GM12878 (cell line): ENCODE results near the gene P2RY1. TPM values are rescaled to one million over a fixed set of nuclear protein-coding genes. Genes with fewer than 3 reads are reported as not detected.

ENCODE experiments used
- ATAC-seq: fragments of 200-7000 bp; cut with Tn5 transposase; 3 replicates; pipeline ENCODE4 v1.9.1; 2020; ENCODE audit warnings: mild to moderate bottlenecking, moderate library complexity
- BruUV-seq: library from RNA; stranded (reverse); fragments of 400-500 nt; replicated peaks from 2 replicates; lab custom pipeline; 2021; lab: Mats Ljungman, UMichigan
- CTCF ChIA-PET: fragments of 300-600 bp; sonication (Branson Sonifier 250); formaldehyde crosslinking; extraction: SDS; loops from one replicate; lab custom pipeline; 2021; ENCODE audit warnings: inconsistent platforms; lab: Yijun Ruan, JAX
- POLR2A ChIA-PET: fragments of 350-600 bp; formaldehyde crosslinking; extraction: SDS; loops from one replicate; lab custom pipeline; 2021; ENCODE audit warnings: inconsistent platforms; lab: Charles Lee
- RAD21 ChIA-PET: fragments of 300-600 bp; sonication (Branson Sonifier 250); formaldehyde crosslinking; loops from one replicate; lab custom pipeline; 2023; ENCODE audit warnings: antibody characterized with exemption; ENCODE audit not compliant: unreplicated experiment; lab: Charles Lee
- SMC1A ChIA-PET: fragments of 300-600 bp; sonication (Branson Sonifier 250); formaldehyde crosslinking; loops from one replicate; lab custom pipeline; 2023; ENCODE audit not compliant: unreplicated experiment, uncharacterized antibody; lab: Charles Lee
- DNase-seq: peaks from one replicate; pipeline ENCODE4 v3.0.0-alpha.2; 2011; ENCODE audit warnings: low read depth, low spot score
- FAIRE-seq: peaks from 3 replicates; lab custom pipeline; 2011; peaks lifted over from hg19 to GRCh38; lab: Jason Lieb, UNC
- H2AFZ ChIP-seq: 2 replicates; pipeline ENCODE4 v1.6.0; 2011; ENCODE audit warnings: low read depth, low read length, control low read depth; ENCODE audit not compliant: control insufficient read depth
- H3K27ac ChIP-seq: 2 replicates; pipeline ENCODE4 v1.5.1; 2011; ENCODE audit warnings: control low read depth; ENCODE audit not compliant: control insufficient read depth, insufficient read depth
- H3K27me3 ChIP-seq, 2 experiments: replicated peaks in 1 of 2; 2 replicates each; pipeline versions ENCODE4 v1.6.0 to v1.6.1; 2011; ENCODE audit warnings: low read length in 1 of 2; ENCODE audit not compliant: control insufficient read depth in 2 of 2, insufficient read depth in 2 of 2
- H3K36me3 ChIP-seq, 2 experiments: 2 replicates each; pipeline ENCODE4 v1.5.1; 2011; ENCODE audit warnings: low read length in 1 of 2; ENCODE audit not compliant: control insufficient read depth in 2 of 2, insufficient read depth in 2 of 2
- H3K4me1 ChIP-seq: 2 replicates; pipeline ENCODE4 v1.6.1; 2011; ENCODE audit warnings: mild to moderate bottlenecking, low read length, moderate library complexity, mixed read lengths; ENCODE audit not compliant: control insufficient read depth, insufficient read depth
- H3K4me2 ChIP-seq: 2 replicates; pipeline ENCODE4 v1.6.0; 2011; ENCODE audit warnings: control low read depth; ENCODE audit not compliant: control insufficient read depth, insufficient read depth
- H3K4me3 ChIP-seq: fragments of 200-600 bp; sonication (generic); 2 replicates; pipeline ENCODE4 v1.5.1; 2016
- H3K79me2 ChIP-seq: 2 replicates; pipeline ENCODE4 v1.6.0; 2011; ENCODE audit warnings: low read length; ENCODE audit not compliant: control insufficient read depth, insufficient read depth
- H3K9ac ChIP-seq: 2 replicates; pipeline ENCODE4 v1.8.0; 2011; ENCODE audit warnings: low read length, control low read depth, mixed read lengths; ENCODE audit not compliant: control insufficient read depth, insufficient read depth
- H3K9me3 ChIP-seq: replicated peaks from 3 replicates; pipeline ENCODE4 v1.5.1; 2011; ENCODE audit warnings: mild to moderate bottlenecking, low read length; ENCODE audit not compliant: control insufficient read depth, insufficient read depth
- H4K20me1 ChIP-seq: 2 replicates; pipeline ENCODE4 v1.6.0; 2011; ENCODE audit not compliant: control insufficient read depth, insufficient read depth
- CREB1 ChIP-seq: IDR thresholded peaks from 2 replicates; pipeline ENCODE4 v1.6.1; 2012; ENCODE audit warnings: low read depth, mild to moderate bottlenecking, inconsistent platforms
- EED ChIP-seq: sonication (generic); IDR thresholded peaks from 2 replicates; pipeline ENCODE4 v1.6.1; 2016; ENCODE audit warnings: antibody characterized with exemption, low read depth
- FOXM1 ChIP-seq: IDR thresholded peaks from 2 replicates; pipeline ENCODE4 v1.6.1; 2012; ENCODE audit warnings: low read depth, mild to moderate bottlenecking, inconsistent platforms, low read length, moderate library complexity
- HDAC2 ChIP-seq: fragments of 200-600 bp; sonication (generic); IDR thresholded peaks from 2 replicates; pipeline ENCODE4 v1.6.1; 2017
- JUND ChIP-seq: IDR thresholded peaks from 2 replicates; pipeline ENCODE4 v1.6.1; 2012; ENCODE audit warnings: low read depth, mild to moderate bottlenecking, low read length, improper control_type of control experiment, moderate library complexity
- LARP7 ChIP-seq: fragments of 450-650 bp; IDR thresholded peaks from 2 replicates; pipeline ENCODE4 v1.6.1; 2017; ENCODE audit warnings: mild to moderate bottlenecking
- MTA2 ChIP-seq: fragments of 450-650 bp; IDR thresholded peaks from 2 replicates; pipeline ENCODE4 v1.6.1; 2016; ENCODE audit warnings: low read depth, mild to moderate bottlenecking, moderate library complexity
- MYB ChIP-seq: fragments of 150-350 bp; IDR thresholded peaks from 2 replicates; pipeline ENCODE4 v1.6.1; 2014; ENCODE audit warnings: mild to moderate bottlenecking, low read depth, low read length, borderline replicate concordance
- NRF1 ChIP-seq: conservative IDR thresholded peaks from 2 replicates; pipeline ENCODE4 v1.6.1; 2011; ENCODE audit warnings: mild to moderate bottlenecking, low read depth, low read length, improper control_type of control experiment
- POLR2AphosphoS5 ChIP-seq: IDR thresholded peaks from 2 replicates; pipeline ENCODE4 v1.6.1; 2011; ENCODE audit warnings: mild to moderate bottlenecking, low read length, inconsistent platforms
- RUNX3 ChIP-seq: IDR thresholded peaks from 2 replicates; pipeline ENCODE4 v1.6.1; 2012; ENCODE audit warnings: low read length, inconsistent platforms
- SIX5 ChIP-seq: IDR thresholded peaks from 2 replicates; pipeline ENCODE4 v1.6.1; 2011; ENCODE audit warnings: mild to moderate bottlenecking, low read depth, low read length, moderate library complexity; ENCODE audit not compliant: severe bottlenecking
- SMAD5 ChIP-seq: IDR thresholded peaks from 2 replicates; pipeline ENCODE4 v1.6.1; 2016; ENCODE audit warnings: antibody characterized with exemption, low read depth
- SMARCA5 ChIP-seq: fragments of 450-650 bp; IDR thresholded peaks from 2 replicates; pipeline ENCODE4 v1.6.1; 2017; ENCODE audit warnings: mild to moderate bottlenecking
- SRF ChIP-seq, 2 experiments: IDR thresholded peaks; 2 replicates each; pipeline ENCODE4 v1.6.1; 2011; ENCODE audit warnings: low read depth in 2 of 2, low read length in 2 of 2, mild to moderate bottlenecking in 1 of 2, moderate library complexity in 1 of 2
- WGBS: methylation state at CpG from one replicate; pipeline ENCODE4 v1.1.6; 2016; ENCODE audit warnings: low lambda C conversion rate; ENCODE audit not compliant: insufficient replicate concordance, insufficient coverage; ENCODE audit errors: missing lambda C conversion rate; 5-methylcytosine and 5-hydroxymethylcytosine counted together
- in situ Hi-C: fragments of 300-500 bp; cut with MboI; formaldehyde crosslinking; loops from 9 replicates; pipeline ENCODE4 v1.14.3; 2018; ENCODE audit warnings: mixed read lengths
- intact Hi-C: fragments of 100-400 bp; cut with micrococcal nuclease; formaldehyde crosslinking; loops from one replicate; pipeline ENCODE4 v1.14.2; 2022; ENCODE audit not compliant: unreplicated experiment
- polyA plus RNA-seq, 11 experiments: library from polyadenylated mRNA; depleted of rRNA in 4 of 11; unstranded in 6 of 11; stranded (reverse) in 5 of 11; fragments of >200 nt; fragmentation: Nextera tagmentation in 4 of 11; fragmentation: Illumina TruSeq in 1 of 11; extraction: Ambion mirVana in 4 of 11; extraction: Trizol in 1 of 11; gene quantifications; 1 replicate in 1 of 11; 2 replicates in 10 of 11; pipeline versions ENCODE4 v1.2.1 to v1.2.3, GENCODE V29; 2011 to 2016; ENCODE audit warnings: inconsistent platforms in 2 of 11, missing spikeins in 2 of 11, low read depth in 1 of 11
- total RNA-seq, 4 experiments: library from RNA; depleted of rRNA in 3 of 4; stranded (reverse); fragments of >200 nt in 3 of 4; fragmentation: Illumina TruSeq in 1 of 4; extraction: Trizol in 1 of 4; gene quantifications; 2 replicates each; pipeline versions ENCODE4 v1.2.1 to v1.2.3, GENCODE V29; 2013 to 2021
- TF ChIP-seq, protein P1 (sequence below): IDR thresholded peaks from 2 replicates; pipeline ENCODE4 v1.6.1; 2011; ENCODE audit warnings: low read depth, mild to moderate bottlenecking, low read length, moderate library complexity, borderline replicate concordance; ENCODE audit errors: extremely low read depth
- TF ChIP-seq, protein P2 (sequence below): IDR thresholded peaks from 2 replicates; pipeline ENCODE4 v1.6.1; 2012; ENCODE audit warnings: low read length, inconsistent platforms
- TF ChIP-seq, protein P3 (sequence below): fragments of 450-650 bp; formaldehyde crosslinking; IDR thresholded peaks from 2 replicates; pipeline ENCODE4 v1.4.0; 2020; ENCODE audit warnings: mild to moderate bottlenecking, moderate library complexity

The P2RY1 gene
- total and polyA plus RNA-seq, 10 of the 15 experiments (the other 5 are each of a cell fraction or from before 2014, with no cell fraction given), result 0.01 to 3.4 (median 1.9) TPM

DNA sequence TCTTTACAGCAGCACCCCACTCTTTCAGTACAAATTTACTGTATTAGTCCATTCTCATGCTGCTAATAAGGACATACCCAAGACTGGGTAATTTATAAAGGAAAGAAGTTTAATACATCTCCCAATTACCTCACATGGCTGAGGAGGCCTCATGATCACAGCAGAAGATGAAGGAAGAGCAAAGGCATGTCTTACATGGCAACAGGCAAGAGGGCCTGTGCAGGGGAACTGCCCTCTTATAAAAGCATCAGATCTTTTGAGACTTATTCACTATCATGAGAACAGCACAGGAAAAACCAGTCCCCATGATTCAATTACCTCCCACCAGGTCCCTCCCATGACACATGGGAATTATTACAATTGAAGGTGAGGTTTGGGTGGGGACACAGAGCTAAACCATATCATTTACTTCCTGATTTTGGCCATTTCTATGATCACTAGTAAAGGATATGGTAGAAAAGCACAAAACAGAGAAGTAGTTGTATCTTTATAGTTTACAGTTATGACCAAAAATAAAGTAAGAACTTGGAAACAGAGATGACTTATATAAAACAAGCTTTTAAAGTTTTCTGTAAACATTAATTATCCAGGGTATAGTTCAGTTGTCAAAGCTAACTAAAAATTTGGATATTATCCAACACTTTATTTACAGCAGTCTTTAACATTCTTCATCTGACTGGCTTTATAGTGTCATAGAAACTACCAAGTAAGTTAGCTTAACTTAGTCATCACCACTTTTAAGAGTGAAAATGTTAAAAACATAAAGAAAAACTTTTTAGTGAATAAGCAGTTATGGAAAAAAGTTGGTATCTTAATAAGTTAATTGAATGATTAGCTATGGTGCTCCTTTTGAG is 40.2 kb downstream of the P2RY1 start (continued):
- TF ChIP-seq, protein P1, sequence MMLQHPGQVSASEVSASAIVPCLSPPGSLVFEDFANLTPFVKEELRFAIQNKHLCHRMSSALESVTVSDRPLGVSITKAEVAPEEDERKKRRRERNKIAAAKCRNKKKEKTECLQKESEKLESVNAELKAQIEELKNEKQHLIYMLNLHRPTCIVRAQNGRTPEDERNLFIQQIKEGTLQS, result no peak
- TF ChIP-seq LARP7 (no peak), CREB1 (no peak), SMAD5 (no peak)
- TF ChIP-seq, all 136 proteins: peak for 0

DNA sequence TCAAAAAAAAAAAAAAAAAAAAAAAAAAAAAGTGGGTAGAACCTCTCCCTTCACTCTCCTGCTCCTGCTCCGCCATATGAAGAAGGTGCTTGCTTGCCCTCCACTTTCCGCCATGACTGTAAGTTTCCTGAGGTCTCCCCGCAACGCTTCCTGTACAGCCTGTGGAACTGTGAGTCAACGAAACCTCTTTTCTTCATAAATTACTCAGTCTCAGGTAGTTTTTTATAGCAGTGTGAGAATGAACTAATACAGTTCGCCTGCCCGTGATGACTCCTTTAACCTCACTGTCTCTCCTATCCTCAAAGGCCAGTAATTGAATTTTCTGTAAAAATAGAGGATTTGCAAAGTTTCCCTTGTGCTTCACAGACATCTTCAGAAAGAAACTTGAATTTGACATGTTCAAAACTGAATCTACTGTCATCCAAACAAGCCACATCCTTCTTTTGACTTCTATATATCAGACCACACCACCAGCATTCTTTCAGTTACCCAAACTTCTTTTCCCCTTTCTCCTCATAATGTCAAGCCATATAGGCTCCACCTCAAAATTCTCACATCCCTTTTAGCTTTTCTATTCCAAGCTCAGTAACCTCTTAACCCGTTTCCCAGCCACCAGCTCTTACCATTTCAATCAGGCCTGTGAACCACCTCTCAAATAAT is 44.3 kb downstream of the P2RY1 start:
- Histone ChIP-seq H3K79me2 (no peaks in the 10 kb centered on the region), H3K27ac (no peak overlapping the region), H3K4me3 (no peak overlapping the region), H3K36me3 (no peaks in the 10 kb centered on the region), H3K27me3 (no peaks in the 10 kb centered on the region), H3K4me2 (no peak overlapping the region), H3K9ac (no peak overlapping the region), H3K4me1 (no peaks in the 10 kb centered on the region), H4K20me1 (no peaks in the 10 kb centered on the region), H3K9me3 (peaks cover 3% of the 10 kb centered on the region), H2AFZ (no peak overlapping the region)
- intact Hi-C loops, result no loop called here
- ATAC-seq (no peak; the same call in 2 of the 3 replicates), FAIRE-seq (peak; percentile 27), DNase-seq (peak; percentile 13)
- no TSS peak for BruUV-seq
- ChIA-PET RAD21 (no interaction called here), CTCF (no interaction called here), SMC1A (no interaction called here), POLR2A (no interaction called here)
- WGBS, result 36% methylated on average over 8 of the region's 8 CpGs
- in situ Hi-C loops, result no loop called here
- TF ChIP-seq NRF1 (no peak), SMARCA5 (no peak), SIX5 (no peak), JUND (no peak), RUNX3 (peak; percentile 53), POLR2AphosphoS5 (no peak), SRF (IDR thresholded peaks at IDR 0.05; ENCODE audit: low read depth in 2 of 2, low read length in 2 of 2) (no peak), HDAC2 (no peak), FOXM1 (peak; percentile 34; the same call in 1 of the 2 replicates), MYB (no peak), MTA2 (no peak), EED (peak; percentile 47; the same call in 1 of the 2 replicates)
- TF ChIP-seq, protein P2, sequence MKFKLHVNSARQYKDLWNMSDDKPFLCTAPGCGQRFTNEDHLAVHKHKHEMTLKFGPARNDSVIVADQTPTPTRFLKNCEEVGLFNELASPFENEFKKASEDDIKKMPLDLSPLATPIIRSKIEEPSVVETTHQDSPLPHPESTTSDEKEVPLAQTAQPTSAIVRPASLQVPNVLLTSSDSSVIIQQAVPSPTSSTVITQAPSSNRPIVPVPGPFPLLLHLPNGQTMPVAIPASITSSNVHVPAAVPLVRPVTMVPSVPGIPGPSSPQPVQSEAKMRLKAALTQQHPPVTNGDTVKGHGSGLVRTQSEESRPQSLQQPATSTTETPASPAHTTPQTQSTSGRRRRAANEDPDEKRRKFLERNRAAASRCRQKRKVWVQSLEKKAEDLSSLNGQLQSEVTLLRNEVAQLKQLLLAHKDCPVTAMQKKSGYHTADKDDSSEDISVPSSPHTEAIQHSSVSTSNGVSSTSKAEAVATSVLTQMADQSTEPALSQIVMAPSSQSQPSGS, result peak; percentile 16; the same call in 1 of the 2 replicates
- TF ChIP-seq, protein P3, sequence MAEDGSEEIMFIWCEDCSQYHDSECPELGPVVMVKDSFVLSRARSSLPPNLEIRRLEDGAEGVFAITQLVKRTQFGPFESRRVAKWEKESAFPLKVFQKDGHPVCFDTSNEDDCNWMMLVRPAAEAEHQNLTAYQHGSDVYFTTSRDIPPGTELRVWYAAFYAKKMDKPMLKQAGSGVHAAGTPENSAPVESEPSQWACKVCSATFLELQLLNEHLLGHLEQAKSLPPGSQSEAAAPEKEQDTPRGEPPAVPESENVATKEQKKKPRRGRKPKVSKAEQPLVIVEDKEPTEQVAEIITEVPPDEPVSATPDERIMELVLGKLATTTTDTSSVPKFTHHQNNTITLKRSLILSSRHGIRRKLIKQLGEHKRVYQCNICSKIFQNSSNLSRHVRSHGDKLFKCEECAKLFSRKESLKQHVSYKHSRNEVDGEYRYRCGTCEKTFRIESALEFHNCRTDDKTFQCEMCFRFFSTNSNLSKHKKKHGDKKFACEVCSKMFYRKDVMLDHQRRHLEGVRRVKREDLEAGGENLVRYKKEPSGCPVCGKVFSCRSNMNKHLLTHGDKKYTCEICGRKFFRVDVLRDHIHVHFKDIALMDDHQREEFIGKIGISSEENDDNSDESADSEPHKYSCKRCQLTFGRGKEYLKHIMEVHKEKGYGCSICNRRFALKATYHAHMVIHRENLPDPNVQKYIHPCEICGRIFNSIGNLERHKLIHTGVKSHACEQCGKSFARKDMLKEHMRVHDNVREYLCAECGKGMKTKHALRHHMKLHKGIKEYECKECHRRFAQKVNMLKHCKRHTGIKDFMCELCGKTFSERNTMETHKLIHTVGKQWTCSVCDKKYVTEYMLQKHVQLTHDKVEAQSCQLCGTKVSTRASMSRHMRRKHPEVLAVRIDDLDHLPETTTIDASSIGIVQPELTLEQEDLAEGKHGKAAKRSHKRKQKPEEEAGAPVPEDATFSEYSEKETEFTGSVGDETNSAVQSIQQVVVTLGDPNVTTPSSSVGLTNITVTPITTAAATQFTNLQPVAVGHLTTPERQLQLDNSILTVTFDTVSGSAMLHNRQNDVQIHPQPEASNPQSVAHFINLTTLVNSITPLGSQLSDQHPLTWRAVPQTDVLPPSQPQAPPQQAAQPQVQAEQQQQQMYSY, result no peak
